Thyroid gland (tissue), 4 donors: ENCODE data around the gene ZCRB1.

ENCODE experiments used
- CTCF ChIP-seq, 6 experiments: fragments of 200-600 bp in 3 of 6; fragments of 450-650 bp in 3 of 6; sonication (generic) in 3 of 6; IDR thresholded peaks; one replicate each; pipeline ENCODE4 v1.5.1; 2016 to 2019; ENCODE audit warnings: antibody characterized with exemption in 6 of 6, mild to moderate bottlenecking in 2 of 6, inconsistent platforms in 1 of 6, moderate library complexity in 1 of 6
- POLR2A ChIP-seq, 2 donors: fragments of 450-650 bp; IDR thresholded peaks; one replicate each; pipeline ENCODE4 v1.6.1; 2017; ENCODE audit warnings: antibody characterized with exemption in 2 of 2, mild to moderate bottlenecking in 2 of 2, moderate library complexity in 1 of 2

- TF ChIP-seq CTCF (IDR thresholded peaks at IDR 0.05), result no peak
- TF ChIP-seq POLR2A (IDR thresholded peaks at IDR 0.05), result no peak
Measured at GRCh38 chr12:42270596-42270995, 55.3 kb downstream of the ZCRB1 start.
